GM10266 (cell line): ENCODE measurements around the gene HOXC9.

Experiments used
- DNase-seq: peaks from one replicate; pipeline ENCODE4 v3.0.0; 2012; ENCODE audit errors: extremely low spot score
- CTCF ChIP-seq: IDR thresholded peaks from 2 replicates; pipeline ENCODE4 v1.5.1; 2012; ENCODE audit warnings: mild to moderate bottlenecking, low read depth; ENCODE audit not compliant: control insufficient read depth, insufficient read depth; ENCODE audit errors: missing control alignments

The HOXC9 gene

DNA sequence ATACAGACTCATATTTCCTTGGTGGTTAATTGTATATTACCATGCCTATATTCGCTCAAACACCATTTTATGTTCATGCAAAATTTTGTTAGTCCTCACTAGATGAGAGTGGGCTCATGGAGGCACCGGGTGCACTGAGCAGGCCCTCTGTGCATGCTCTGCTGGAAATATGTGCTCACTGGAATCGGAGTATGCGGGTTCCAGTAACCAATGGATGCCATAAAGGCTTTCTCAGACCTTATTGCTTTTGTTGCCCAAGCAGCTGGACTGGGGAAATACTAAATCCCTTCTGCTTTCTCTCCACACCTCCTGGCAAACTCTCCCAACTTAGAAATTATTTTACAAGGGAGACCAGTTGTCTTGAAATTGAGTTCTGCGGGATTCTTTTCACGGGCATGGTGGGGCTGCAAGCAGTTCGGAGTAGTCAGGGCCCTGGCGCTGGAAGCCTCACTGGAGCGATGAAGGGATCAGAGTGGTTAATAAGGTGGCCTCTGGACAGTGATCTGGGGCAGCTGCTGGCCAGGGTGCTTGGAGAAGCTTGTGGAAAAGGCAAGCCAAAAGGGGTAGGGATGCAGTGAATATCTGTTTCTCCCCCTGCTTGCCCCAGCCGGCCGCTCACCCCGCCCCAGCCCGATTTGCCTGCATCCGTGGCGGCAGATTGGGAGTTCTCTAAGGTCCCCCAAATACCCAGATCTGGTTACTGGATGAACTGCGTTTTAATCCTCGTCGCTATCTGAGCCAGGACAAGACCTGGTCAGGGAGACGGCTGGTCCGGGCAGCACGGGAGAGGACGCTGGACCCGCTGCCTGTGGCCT lies 20.8 kb downstream of the HOXC9 start:
- no peak for TF ChIP-seq CTCF
- no peak for DNase-seq

- no peak for DNase-seq
- peak; percentile 52 for TF ChIP-seq CTCF
These were observed 21.6 kb downstream of the HOXC9 start for GRCh38 chr12:54021432-54022013.

GRCh38 chr12:54022960-54023884 lies 23.3 kb downstream of the HOXC9 start:
- no peak for DNase-seq
- no peak for TF ChIP-seq CTCF

DNA sequence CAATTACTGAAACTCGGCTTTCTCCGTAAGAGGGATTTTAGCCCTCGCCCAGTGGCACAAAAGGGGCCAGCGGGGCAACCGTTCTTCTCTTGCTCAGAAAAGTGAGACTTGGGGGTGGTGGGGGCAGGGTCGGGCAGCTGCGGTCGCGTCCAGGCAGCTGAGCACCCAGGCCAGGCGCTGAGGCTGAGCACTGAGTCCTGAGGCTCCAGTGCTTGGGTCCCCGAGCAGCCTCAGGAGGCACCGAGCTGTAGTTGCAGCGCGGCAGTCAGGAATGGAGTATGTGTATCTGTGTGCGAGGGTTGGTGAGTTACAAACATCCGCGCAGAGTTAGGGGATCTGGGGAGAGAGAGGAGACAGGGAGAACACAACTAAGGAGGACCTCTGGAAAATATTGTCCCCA lies 24.2 kb downstream of the HOXC9 start:
- TF ChIP-seq CTCF: no peak
- DNase-seq: no peak

DNA sequence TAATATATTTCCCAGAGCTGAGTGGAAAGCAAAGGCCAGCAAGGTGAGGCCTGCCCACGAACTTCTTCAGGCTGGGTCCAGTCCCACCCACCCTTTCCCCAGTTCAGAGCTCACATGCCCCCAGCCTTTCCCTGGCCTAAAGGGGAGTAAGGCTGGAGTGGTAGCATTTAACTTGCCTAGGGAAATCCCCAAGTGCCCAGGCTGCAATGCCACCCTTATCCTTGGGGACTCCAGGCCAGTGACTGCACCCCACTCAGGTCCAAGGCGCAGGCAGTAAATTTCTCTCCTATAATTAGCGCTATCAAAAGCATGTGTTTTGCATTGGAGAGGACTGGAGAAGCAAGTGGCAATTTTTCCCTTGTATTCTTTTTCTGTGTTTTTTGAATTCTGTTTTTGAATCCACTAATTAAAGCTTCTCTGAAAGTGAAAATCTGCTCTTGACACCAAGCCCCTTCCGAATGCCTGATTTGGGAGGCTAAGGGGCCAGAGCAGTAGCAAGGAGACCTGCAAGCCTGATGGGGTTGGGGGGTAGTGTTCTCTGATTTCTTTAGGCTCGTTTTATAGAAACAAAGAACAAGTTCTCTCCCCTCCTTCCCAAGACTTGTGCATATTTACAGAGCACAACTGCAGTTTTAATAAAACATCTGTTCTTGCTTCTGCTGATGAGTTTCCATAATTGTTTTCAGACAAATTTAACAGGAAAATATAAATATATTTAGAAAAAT lies 24.8 kb downstream of the HOXC9 start:
- no peak for DNase-seq
- no peak for TF ChIP-seq CTCF

GRCh38 chr12:54025499-54026405 lies 25.8 kb downstream of the HOXC9 start:
- no peak for TF ChIP-seq CTCF
- no peak for DNase-seq
